Hepatocyte (in vitro differentiated cells): Measurements from ENCODE around the gene MPC1. TPM values are rescaled to one million over a fixed set of nuclear protein-coding genes. Genes with fewer than 3 reads are reported as not detected.
"Not testable (repeated sequence)": the region's sequence is repeated elsewhere in the genome, so short reads cannot be mapped to it uniquely, and the experiment has no call there.

Source experiments
- DNase-seq: peaks from one replicate; pipeline ENCODE4 v3.0.0-alpha.2; 2016; ENCODE audit warnings: low spot score
- H2AFZ ChIP-seq: fragments of 200-600 bp; sonication (generic); 2 replicates; pipeline ENCODE4 v1.6.0; 2016; ENCODE audit warnings: antibody characterized with exemption, mild to moderate bottlenecking
- H3K27ac ChIP-seq: fragments of 200-600 bp; sonication (generic); 2 replicates; pipeline ENCODE4 v1.5.1; 2016; ENCODE audit warnings: mild to moderate bottlenecking
- H3K27me3 ChIP-seq: fragments of 200-600 bp; sonication (generic); 2 replicates; pipeline ENCODE4 v1.6.1; 2016
- H3K36me3 ChIP-seq: fragments of 200-600 bp; sonication (generic); replicated peaks from 2 replicates; pipeline ENCODE4 v1.5.1; 2016; ENCODE audit warnings: low read depth; ENCODE audit not compliant: insufficient read depth
- H3K4me1 ChIP-seq: fragments of 200-600 bp; sonication (generic); 2 replicates; pipeline ENCODE4 v1.5.1; 2016; ENCODE audit warnings: mild to moderate bottlenecking, moderate library complexity; ENCODE audit not compliant: insufficient read depth
- H3K4me2 ChIP-seq: fragments of 200-600 bp; sonication (generic); 2 replicates; pipeline ENCODE4 v1.6.0; 2016
- H3K4me3 ChIP-seq: fragments of 200-600 bp; sonication (generic); 2 replicates; pipeline ENCODE4 v1.5.1; 2016; ENCODE audit warnings: mild to moderate bottlenecking
- H3K79me2 ChIP-seq: fragments of 200-600 bp; sonication (generic); 2 replicates; pipeline ENCODE4 v1.6.0; 2017; ENCODE audit warnings: mild to moderate bottlenecking
- H3K9me2 ChIP-seq: fragments of 200-600 bp; sonication (generic); replicated peaks from 2 replicates; pipeline ENCODE4 v1.6.0; 2017; ENCODE audit warnings: mild to moderate bottlenecking; ENCODE audit not compliant: insufficient read depth
- H3K9me3 ChIP-seq: fragments of 200-600 bp; sonication (generic); 2 replicates; pipeline ENCODE4 v1.5.1; 2016; ENCODE audit warnings: low read depth, mild to moderate bottlenecking
- H4K20me1 ChIP-seq: fragments of 200-600 bp; sonication (generic); 2 replicates; pipeline ENCODE4 v1.6.0; 2016; ENCODE audit warnings: mild to moderate bottlenecking; ENCODE audit not compliant: insufficient read depth, poor library complexity, severe bottlenecking
- EZH2 ChIP-seq: fragments of 200-600 bp; sonication (generic); IDR thresholded peaks from 2 replicates; pipeline ENCODE4 v1.6.1; 2016; ENCODE audit warnings: antibody characterized with exemption, mild to moderate bottlenecking, borderline replicate concordance
- EZH2phosphoT487 ChIP-seq: fragments of 200-600 bp; sonication (generic); IDR thresholded peaks from one replicate; pipeline ENCODE4 v1.6.1; 2018; ENCODE audit warnings: antibody characterized with exemption, mild to moderate bottlenecking, low read depth, moderate library complexity; ENCODE audit not compliant: unreplicated experiment, severe bottlenecking
- WGBS: methylation state at CpG from one replicate; pipeline ENCODE4 v1.1.6; 2016; ENCODE audit warnings: low lambda C conversion rate; ENCODE audit errors: missing lambda C conversion rate; 5-methylcytosine and 5-hydroxymethylcytosine counted together
- polyA plus RNA-seq: library from polyadenylated mRNA; unstranded; fragments of >200 nt; fragmentation: Nextera tagmentation; extraction: Ambion mirVana; gene quantifications from 2 replicates; pipeline ENCODE4 v1.2.1, GENCODE V29; 2016
- total RNA-seq: library from RNA; depleted of rRNA; stranded (reverse); fragments of >200 nt; gene quantifications from 2 replicates; pipeline ENCODE4 v1.2.3, GENCODE V29; 2014
- TF ChIP-seq, protein P1 (sequence below): fragments of 200-600 bp; sonication (generic); IDR thresholded peaks from 2 replicates; pipeline ENCODE4 v1.5.1; 2016; ENCODE audit warnings: antibody characterized with exemption, mild to moderate bottlenecking; ENCODE audit not compliant: poor library complexity

The MPC1 gene
- total and polyA plus RNA-seq, 2 experiments from 2014 or later: 70.2 to 75.4 TPM

DNA sequence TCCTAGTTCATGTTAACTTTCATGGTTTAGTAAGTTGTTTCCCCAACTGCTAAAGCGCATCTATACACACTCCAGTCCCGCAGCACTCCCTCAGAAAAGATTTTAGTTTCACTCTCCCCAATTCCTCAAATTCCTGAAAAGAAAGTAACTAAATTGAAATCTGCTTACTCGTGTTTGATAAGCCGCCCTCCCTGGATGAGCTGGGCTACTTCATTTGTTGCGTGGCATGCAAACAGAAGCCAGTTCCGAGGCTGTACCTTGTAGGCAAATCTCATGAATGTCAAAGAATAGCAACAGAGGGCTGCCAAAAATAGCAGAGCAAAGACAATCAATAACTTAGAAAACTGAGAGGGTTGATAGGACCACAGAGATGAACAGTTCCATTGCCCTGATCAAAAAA is 16.9 kb downstream of the MPC1 start:
- no peaks in the 10 kb centered on the region for H3K79me2 ChIP-seq
- no peaks in the 10 kb centered on the region for H3K36me3 ChIP-seq
- H3K27me3 ChIP-seq: no peaks in the 10 kb centered on the region
- no peaks in the 10 kb centered on the region for H4K20me1 ChIP-seq
- no peak overlapping the region for H3K27ac ChIP-seq
- no peak overlapping the region for H2AFZ ChIP-seq
- DNase-seq: no peak
- no peak overlapping the region for H3K4me2 ChIP-seq
- H3K4me3 ChIP-seq: no peak overlapping the region
- H3K9me2 ChIP-seq: no peaks in the 10 kb centered on the region
- no peaks in the 10 kb centered on the region for H3K9me3 ChIP-seq
- H3K4me1 ChIP-seq: no peaks in the 10 kb centered on the region
- WGBS: 79% methylated on average over 6 of the region's 6 CpGs
- TF ChIP-seq EZH2phosphoT487 (no peak), EZH2 (no peak)
- TF ChIP-seq, protein P1, sequence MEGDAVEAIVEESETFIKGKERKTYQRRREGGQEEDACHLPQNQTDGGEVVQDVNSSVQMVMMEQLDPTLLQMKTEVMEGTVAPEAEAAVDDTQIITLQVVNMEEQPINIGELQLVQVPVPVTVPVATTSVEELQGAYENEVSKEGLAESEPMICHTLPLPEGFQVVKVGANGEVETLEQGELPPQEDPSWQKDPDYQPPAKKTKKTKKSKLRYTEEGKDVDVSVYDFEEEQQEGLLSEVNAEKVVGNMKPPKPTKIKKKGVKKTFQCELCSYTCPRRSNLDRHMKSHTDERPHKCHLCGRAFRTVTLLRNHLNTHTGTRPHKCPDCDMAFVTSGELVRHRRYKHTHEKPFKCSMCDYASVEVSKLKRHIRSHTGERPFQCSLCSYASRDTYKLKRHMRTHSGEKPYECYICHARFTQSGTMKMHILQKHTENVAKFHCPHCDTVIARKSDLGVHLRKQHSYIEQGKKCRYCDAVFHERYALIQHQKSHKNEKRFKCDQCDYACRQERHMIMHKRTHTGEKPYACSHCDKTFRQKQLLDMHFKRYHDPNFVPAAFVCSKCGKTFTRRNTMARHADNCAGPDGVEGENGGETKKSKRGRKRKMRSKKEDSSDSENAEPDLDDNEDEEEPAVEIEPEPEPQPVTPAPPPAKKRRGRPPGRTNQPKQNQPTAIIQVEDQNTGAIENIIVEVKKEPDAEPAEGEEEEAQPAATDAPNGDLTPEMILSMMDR: no peak

DNA sequence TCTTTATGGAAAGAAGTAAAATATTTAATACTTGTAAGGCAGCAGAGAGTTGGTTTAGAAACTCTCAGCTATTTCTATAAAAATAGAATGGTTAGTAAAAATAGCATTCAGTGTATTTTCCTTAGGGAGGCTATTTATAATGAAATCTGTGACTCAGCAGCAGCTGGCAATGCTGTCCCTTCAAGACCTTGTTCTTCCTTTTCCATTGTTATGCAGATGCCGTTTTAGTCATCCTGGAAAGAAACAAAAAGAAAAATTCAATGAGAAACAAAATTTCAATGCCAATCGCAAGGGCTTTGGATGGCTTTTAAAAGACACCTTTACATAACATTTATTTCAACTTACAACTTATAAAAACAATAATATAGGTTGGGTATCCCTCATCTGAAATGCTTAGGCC is 17.5 kb downstream of the MPC1 start:
- no peaks in the 10 kb centered on the region for H3K9me3 ChIP-seq
- H3K9me2 ChIP-seq: no peaks in the 10 kb centered on the region
- WGBS: 65% methylated on average over 2 of the region's 2 CpGs
- H3K4me1 ChIP-seq: no peaks in the 10 kb centered on the region
- H3K79me2 ChIP-seq: no peaks in the 10 kb centered on the region
- H2AFZ ChIP-seq: no peak overlapping the region
- no peak for DNase-seq
- no peaks in the 10 kb centered on the region for H4K20me1 ChIP-seq
- no peak overlapping the region for H3K4me2 ChIP-seq
- no peak overlapping the region for H3K27ac ChIP-seq
- TF ChIP-seq EZH2phosphoT487: no peak
- TF ChIP-seq, protein P1: no peak
- TF ChIP-seq EZH2: no peak
- no peaks in the 10 kb centered on the region for H3K36me3 ChIP-seq
- H3K27me3 ChIP-seq: no peaks in the 10 kb centered on the region
- H3K4me3 ChIP-seq: no peak overlapping the region

DNA sequence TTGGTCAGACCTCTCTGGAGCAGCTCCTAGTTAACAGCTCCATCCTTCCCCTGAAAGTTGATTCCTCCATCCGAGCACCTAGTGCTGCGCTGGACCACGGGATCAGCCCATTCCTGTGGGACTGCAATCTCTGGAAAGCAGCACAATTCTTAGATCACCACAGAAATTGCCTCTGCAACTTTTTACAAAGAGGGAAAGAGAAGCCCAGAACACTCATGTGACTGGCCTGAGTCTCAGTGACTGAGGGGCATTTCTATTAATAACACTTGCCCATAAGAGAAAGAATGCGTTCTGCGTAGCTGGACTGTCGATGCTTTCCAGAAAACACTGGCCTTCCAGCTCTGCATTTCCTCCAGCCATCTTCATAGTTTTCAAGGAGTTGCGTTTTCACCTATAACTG is 18.3 kb downstream of the MPC1 start:
- H3K4me3 ChIP-seq: no peak overlapping the region
- no peaks in the 10 kb centered on the region for H3K79me2 ChIP-seq
- H3K27me3 ChIP-seq: no peaks in the 10 kb centered on the region
- no peak for DNase-seq
- H4K20me1 ChIP-seq: no peaks in the 10 kb centered on the region
- H3K36me3 ChIP-seq: no peaks in the 10 kb centered on the region
- H2AFZ ChIP-seq: no peak overlapping the region
- no peaks in the 10 kb centered on the region for H3K9me2 ChIP-seq
- 95% methylated on average over 7 of the region's 7 CpGs for WGBS
- H3K4me2 ChIP-seq: no peak overlapping the region
- no peak for TF ChIP-seq EZH2phosphoT487
- TF ChIP-seq EZH2: no peak
- no peak overlapping the region for H3K27ac ChIP-seq
- H3K9me3 ChIP-seq: no peaks in the 10 kb centered on the region
- H3K4me1 ChIP-seq: no peaks in the 10 kb centered on the region

DNA sequence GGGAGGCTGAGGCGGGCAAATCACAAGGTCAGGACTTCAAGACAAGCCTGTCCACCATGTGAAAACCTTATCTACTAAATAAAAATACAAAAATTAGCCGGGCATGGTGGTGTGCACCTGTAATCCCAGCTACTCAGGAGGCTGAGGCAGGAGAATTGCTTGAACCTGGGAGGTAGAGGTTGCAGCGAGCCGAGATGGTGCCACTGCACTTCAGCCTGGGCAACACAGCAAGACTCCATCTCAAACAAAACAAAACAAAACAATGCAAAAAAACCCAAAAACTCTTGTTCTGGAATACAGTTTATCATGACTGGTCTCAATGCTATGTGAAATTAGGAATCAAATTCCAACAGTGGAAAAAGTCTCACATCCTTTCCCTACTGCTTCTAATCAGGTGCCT is 20.3 kb downstream of the MPC1 start:
- H4K20me1 ChIP-seq: not testable (repeated sequence)

DNA sequence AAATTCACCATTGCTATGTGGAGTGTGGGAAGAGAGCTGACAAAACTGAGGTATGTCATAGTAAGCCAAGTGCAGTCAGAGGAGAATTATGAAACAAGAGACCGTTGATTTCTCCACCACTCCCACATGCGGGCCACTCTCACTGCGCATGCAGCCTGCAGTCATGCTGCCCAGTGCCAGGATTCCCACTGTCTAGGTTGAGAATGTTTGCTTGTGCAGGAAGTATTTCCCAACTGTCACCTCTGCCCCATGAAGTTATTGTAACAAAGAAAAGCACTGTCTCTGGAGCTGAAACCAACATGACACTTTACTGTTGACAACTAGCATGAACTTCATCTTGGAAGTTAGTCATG is 21.7 kb downstream of the MPC1 start:
- no peaks in the 10 kb centered on the region for H3K9me3 ChIP-seq
- H3K27ac ChIP-seq: no peak overlapping the region
- peak; percentile 21 for DNase-seq
- H3K36me3 ChIP-seq: no peaks in the 10 kb centered on the region
- H3K9me2 ChIP-seq: no peaks in the 10 kb centered on the region
- no peaks in the 10 kb centered on the region for H3K79me2 ChIP-seq
- 78% methylated on average over 3 of the region's 3 CpGs for WGBS
- no peaks in the 10 kb centered on the region for H3K4me1 ChIP-seq
- H3K27me3 ChIP-seq: no peaks in the 10 kb centered on the region
- no peak overlapping the region for H3K4me3 ChIP-seq
- no peak overlapping the region for H3K4me2 ChIP-seq
- no peak overlapping the region for H2AFZ ChIP-seq
- TF ChIP-seq EZH2phosphoT487: no peak
- TF ChIP-seq, protein P1: no peak
- no peak for TF ChIP-seq EZH2
- H4K20me1 ChIP-seq: no peaks in the 10 kb centered on the region

More for the DNA sequence above, 20.3 kb downstream of the MPC1 start:
- not testable (repeated sequence) for H2AFZ ChIP-seq, DNase-seq, H3K36me3 ChIP-seq, H3K4me2 ChIP-seq, H3K4me1 ChIP-seq, H3K79me2 ChIP-seq, H3K9me3 ChIP-seq, H3K4me3 ChIP-seq, H3K27ac ChIP-seq, H3K27me3 ChIP-seq, H3K9me2 ChIP-seq
- WGBS: 95% methylated on average over 4 of the region's 4 CpGs
